CD4-positive, alpha-beta T cell (primary cell): ENCODE results near the gene ATIC. TPM values are rescaled to one million over a fixed set of nuclear protein-coding genes. Genes with fewer than 3 reads are reported as not detected.

Experiments
- ATAC-seq: fragments of 200-7000 bp; cut with Tn5 transposase; one replicate; pipeline ENCODE4 v1.10.0; 2022; ENCODE audit warnings: mild to moderate bottlenecking; ENCODE audit not compliant: poor library complexity
- CTCF ChIA-PET: fragments of 350-600 bp; sonication (Branson Sonifier 250); formaldehyde crosslinking; loops from one replicate; lab custom pipeline; 2021; ENCODE audit warnings: antibody characterized with exemption, inconsistent platforms; lab: Charles Lee
- POLR2A ChIA-PET: fragments of 350-600 bp; sonication (Branson Sonifier 250); formaldehyde crosslinking; loops from one replicate; lab custom pipeline; 2021; ENCODE audit warnings: antibody characterized with exemption, inconsistent platforms; lab: Charles Lee
- DNase-seq, 14 experiments: peaks; one replicate each; pipeline ENCODE4 v3.0.0-alpha.2; 2013 to 2020; ENCODE audit warnings: mixed read lengths in 2 of 14
- H3K27ac ChIP-seq, 2 donors: one replicate each; pipeline versions ENCODE4 v1.5.1 to v1.7.0; 2013; ENCODE audit warnings: low read length in 2 of 2, low read depth in 1 of 2, mild to moderate bottlenecking in 1 of 2
- H3K27me3 ChIP-seq, 2 experiments: 1 replicate in 1 of 2; 2 replicates in 1 of 2; pipeline versions ENCODE4 v1.6.1 to v1.7.0; 2013; ENCODE audit warnings: low read length in 2 of 2, control low read depth in 1 of 2, mild to moderate bottlenecking in 1 of 2, moderate library complexity in 1 of 2; ENCODE audit not compliant: insufficient read depth in 2 of 2, control insufficient read depth in 1 of 2
- H3K36me3 ChIP-seq: one replicate; pipeline ENCODE4 v1.6.1; 2013; ENCODE audit warnings: low read length, control low read depth; ENCODE audit not compliant: insufficient read depth
- H3K4me1 ChIP-seq: one replicate; pipeline ENCODE4 v1.6.1; 2013; ENCODE audit warnings: low read length, control low read depth; ENCODE audit not compliant: insufficient read depth
- H3K4me3 ChIP-seq: one replicate; pipeline ENCODE4 v1.5.1; 2013; ENCODE audit warnings: mild to moderate bottlenecking, low read length, moderate library complexity
- H3K9me3 ChIP-seq, 2 experiments: 1 replicate in 1 of 2; 2 replicates in 1 of 2; pipeline versions ENCODE4 v1.6.1 to v1.7.0; 2013; ENCODE audit warnings: low read length in 2 of 2, mild to moderate bottlenecking in 2 of 2, control low read depth in 1 of 2, moderate library complexity in 1 of 2; ENCODE audit not compliant: control insufficient read depth in 1 of 2, insufficient read depth in 1 of 2
- H3K27ac Mint-ChIP-seq: one replicate; pipeline ENCODE4 v1.8.0; 2020; ENCODE audit warnings: mixed read lengths
- H3K27me3 Mint-ChIP-seq: one replicate; pipeline ENCODE4 v1.8.0; 2021; ENCODE audit warnings: mixed read lengths
- H3K36me3 Mint-ChIP-seq: one replicate; pipeline ENCODE4 v1.8.0; 2021; ENCODE audit warnings: low read depth, mixed read lengths
- H3K4me1 Mint-ChIP-seq: one replicate; pipeline ENCODE4 v1.8.0; 2021; ENCODE audit warnings: low read depth, mixed read lengths
- H3K4me3 Mint-ChIP-seq: one replicate; pipeline ENCODE4 v1.8.0; 2020; ENCODE audit warnings: mild to moderate bottlenecking, mixed read lengths
- H3K9me3 Mint-ChIP-seq: one replicate; pipeline ENCODE4 v1.8.0; 2020; ENCODE audit warnings: mixed read lengths
- CTCF ChIP-seq: fragments of 200-600 bp; IDR thresholded peaks from one replicate; pipeline ENCODE4 v1.8.0; 2022; ENCODE audit warnings: antibody characterized with exemption, mild to moderate bottlenecking
- intact Hi-C, 2 experiments: fragments of 100-400 bp; cut with DNase I in 1 of 2; cut with micrococcal nuclease in 1 of 2; formaldehyde crosslinking; loops; one replicate each; pipeline versions ENCODE4 v1.15.1 to v1.9.0; 2023 to 2025; cut with DNase I, micrococcal nuclease
- total RNA-seq, 174 experiments: library from RNA in 2 of 174; stranded (reverse) in 2 of 174; gene quantifications; one replicate each; pipeline ENCODE4 v1.2.3 and lab custom pipeline; 2021 to 2026

Gene ATIC
- total RNA-seq, 2 experiments from 2014 or later: 40.5 to 43.3 TPM

GRCh38 chr2:215368493-215368809 is 56.6 kb downstream of the ATIC start:
- H3K27ac Mint-ChIP-seq: no peak overlapping the region

GRCh38 chr2:215369181-215369760 is 57.4 kb downstream of the ATIC start:
- CTCF ChIA-PET: no interaction called here
- Histone ChIP-seq H3K4me1 (no peaks in the 10 kb centered on the region), H3K27me3 (no peaks in the 10 kb centered on the region), H3K4me3 (no peak overlapping the region), H3K9me3 (no peaks in the 10 kb centered on the region), H3K36me3 (no peaks in the 10 kb centered on the region), H3K27ac (no peak overlapping the region)
- intact Hi-C loops: no loop called here
- Mint-ChIP-seq H3K27me3 (no peaks in the 10 kb centered on the region), H3K4me3 (no peak overlapping the region), H3K27ac (no peak overlapping the region), H3K36me3 (peaks cover 24% of the 10 kb centered on the region), H3K4me1 (no peaks in the 10 kb centered on the region), H3K9me3 (no peaks in the 10 kb centered on the region)
- ATAC-seq (no peak), DNase-seq (no peak)
- POLR2A ChIA-PET: interaction anchor here (0.7 kb wide), 1 partner anchor 444 kb away, joined by 3 read pairs; no protein-coding TSS in a partner anchor
- no peak for TF ChIP-seq CTCF

More at GRCh38 chr2:215368493-215368809, 56.6 kb downstream of the ATIC start:
- no peaks in the 10 kb centered on the region for H3K36me3 ChIP-seq
- H3K9me3 ChIP-seq: no peaks in the 10 kb centered on the region
- no peaks in the 10 kb centered on the region for H3K4me1 ChIP-seq
- no peak overlapping the region for H3K4me3 ChIP-seq
- ATAC-seq: no peak
- intact Hi-C loops: no loop called here
- ChIA-PET CTCF (no interaction called here), POLR2A (no interaction called here)
- H3K9me3 Mint-ChIP-seq: no peaks in the 10 kb centered on the region
- H3K4me3 Mint-ChIP-seq: no peak overlapping the region
- H3K4me1 Mint-ChIP-seq: no peaks in the 10 kb centered on the region
- no peak for DNase-seq
- H3K36me3 Mint-ChIP-seq: peaks cover 26% of the 10 kb centered on the region
- no peaks in the 10 kb centered on the region for H3K27me3 ChIP-seq
- no peaks in the 10 kb centered on the region for H3K27me3 Mint-ChIP-seq
- TF ChIP-seq CTCF: no peak
- H3K27ac ChIP-seq: no peak overlapping the region

GRCh38 chr2:215370112-215370965 is 58.5 kb downstream of the ATIC start:
- ATAC-seq: no peak
- TF ChIP-seq CTCF: no peak
- no peak overlapping the region for H3K4me3 Mint-ChIP-seq
- ChIA-PET POLR2A (no interaction called here), CTCF (no interaction called here)
- peaks cover 21% of the 10 kb centered on the region for H3K36me3 Mint-ChIP-seq
- no peak overlapping the region for H3K27ac ChIP-seq
- H3K4me3 ChIP-seq: no peak overlapping the region
- H3K4me1 Mint-ChIP-seq: no peaks in the 10 kb centered on the region
- H3K27me3 Mint-ChIP-seq: no peaks in the 10 kb centered on the region
- H3K27me3 ChIP-seq: no peaks in the 10 kb centered on the region
- intact Hi-C loops: no loop called here
- peaks cover 0 to 5% of the 10 kb centered on the region in 2 experiments for H3K9me3 ChIP-seq
- DNase-seq: no peak
- H3K9me3 Mint-ChIP-seq: no peaks in the 10 kb centered on the region
- no peaks in the 10 kb centered on the region for H3K36me3 ChIP-seq
- H3K4me1 ChIP-seq: no peaks in the 10 kb centered on the region
- no peak overlapping the region for H3K27ac Mint-ChIP-seq
